Measurements from ENCODE around the gene TNS3. TPM values are rescaled to one million over a fixed set of nuclear protein-coding genes. Genes with fewer than 3 reads are reported as not detected.

TNS3 gene
- polyA plus RNA-seq, 1 of the 3 experiments (the other 2 are of a cell fraction), result 72.3 TPM

- Histone ChIP-seq H3K4me2 (no peak overlapping the region), H3K9me2 (no peaks in the 10 kb centered on the region), H3K36me3 (replicated peaks in 1 of 2; ENCODE audit: control insufficient read depth in 1 of 2, insufficient read depth in 2 of 2, low read length in 1 of 2) (peaks cover 56 to 79% of the 10 kb centered on the region in 2 experiments), H3K9me3 (no peaks in the 10 kb centered on the region), H3K27ac (ENCODE audit: low read depth in 2 of 2, low read length in 1 of 2) (no peak overlapping the region), H2AFZ (ENCODE audit: low read depth) (no peak overlapping the region), H3K27me3 (ENCODE audit: insufficient read depth) (no peaks in the 10 kb centered on the region), H4K20me1 (ENCODE audit: insufficient read depth) (no peaks in the 10 kb centered on the region), H3K4me1 (ENCODE audit: control insufficient read depth in 1 of 2, insufficient read depth in 2 of 2, low read depth in 1 of 2, low read length in 1 of 2) (peaks cover 0 to 7% of the 10 kb centered on the region in 2 experiments; a peak in 3 of 4 replicates), H3K79me2 (ENCODE audit: insufficient read depth) (no peaks in the 10 kb centered on the region), H3F3A (replicated peaks; ENCODE audit: insufficient read depth) (peaks cover 2% of the 10 kb centered on the region), H3K9ac (no peak overlapping the region), H3K4me3 (ENCODE audit: low read depth in 2 of 2, low read length in 1 of 2) (no peak overlapping the region)
- no peak for DNase-seq
- TF ChIP-seq ELF1 (IDR thresholded peaks at IDR 0.05), result no peak
- no peak for TF ChIP-seq USF1 (IDR thresholded peaks at IDR 0.05; ENCODE audit: borderline replicate concordance, low read depth)
- TF ChIP-seq GABPA (IDR thresholded peaks at IDR 0.05; ENCODE audit: low read depth), result no peak
- no peak for TF ChIP-seq ZBTB33 (IDR thresholded peaks at IDR 0.05; ENCODE audit: borderline replicate concordance, low read depth)
- no peak for TF ChIP-seq SIN3A (IDR thresholded peaks at IDR 0.05; ENCODE audit: borderline replicate concordance, low read depth, low read length)
- TF ChIP-seq REST (IDR thresholded peaks at IDR 0.05; ENCODE audit: low read depth, low read length), result no peak
- no peak for TF ChIP-seq SMC3 (IDR thresholded peaks at IDR 0.05; ENCODE audit: low read depth, low read length)
- TF ChIP-seq PBX3 (IDR thresholded peaks at IDR 0.05), result no peak
- no peak for TF ChIP-seq NFIC (IDR thresholded peaks at IDR 0.05; ENCODE audit: borderline replicate concordance)
- TF ChIP-seq EZH2phosphoT487 (IDR thresholded peaks at IDR 0.05; ENCODE audit: borderline replicate concordance, low read depth), result no peak
- no peak for TF ChIP-seq TAF1 (IDR thresholded peaks at IDR 0.05; ENCODE audit: borderline replicate concordance, low read depth, low read length)
- TF ChIP-seq CHD2 (IDR thresholded peaks at IDR 0.05; ENCODE audit: low read length, partially characterized antibody), result no peak
- no peak for TF ChIP-seq RFX5 (IDR thresholded peaks at IDR 0.05; ENCODE audit: low read length)
- no peak for TF ChIP-seq YY1 (IDR thresholded peaks at IDR 0.05; ENCODE audit: low read depth)
- ChIA-PET POLR2A (no interaction called here), CTCF (interaction anchor here (1.0 to 6.0 kb wide), 3 partner anchors 15 to 538 kb away, joined by 3 to 51 read pairs (median 5); no protein-coding TSS in a partner anchor)
- 97% methylated on average over 3 of the region's 3 CpGs for WGBS (ENCODE audit: low lambda C conversion rate)
These were observed 300.8 kb downstream of the TNS3 start for GRCh38 chr7:47281161-47281560.

Data from SK-N-SH (cell line).